Measurements from ENCODE around the gene MKRN1.

DNA sequence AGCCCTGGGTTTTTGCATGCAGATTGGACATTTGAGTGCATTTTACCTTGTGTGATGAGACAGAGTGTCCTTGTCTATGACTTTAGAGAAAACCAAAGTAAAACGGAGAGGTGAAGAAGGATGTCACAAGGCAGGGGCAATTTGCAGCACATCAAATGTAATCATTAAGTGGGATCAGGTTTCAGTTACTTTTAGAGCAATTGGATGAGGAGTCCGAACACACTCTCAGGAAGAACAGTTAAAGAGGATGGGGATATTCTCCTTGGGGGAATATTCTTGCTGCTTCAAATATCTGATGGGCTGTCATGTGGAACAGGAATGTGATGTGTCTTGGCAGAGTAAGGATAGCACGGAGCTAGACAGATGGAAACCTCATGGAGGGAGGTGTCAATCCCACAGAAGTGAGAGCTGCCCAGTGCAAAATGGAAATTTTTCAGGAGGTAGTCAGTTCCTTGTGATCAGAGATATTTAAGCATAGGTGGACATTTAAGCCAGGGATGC, 74.7 kb downstream of the MKRN1 start:
- TF ChIP-seq, protein P1, sequence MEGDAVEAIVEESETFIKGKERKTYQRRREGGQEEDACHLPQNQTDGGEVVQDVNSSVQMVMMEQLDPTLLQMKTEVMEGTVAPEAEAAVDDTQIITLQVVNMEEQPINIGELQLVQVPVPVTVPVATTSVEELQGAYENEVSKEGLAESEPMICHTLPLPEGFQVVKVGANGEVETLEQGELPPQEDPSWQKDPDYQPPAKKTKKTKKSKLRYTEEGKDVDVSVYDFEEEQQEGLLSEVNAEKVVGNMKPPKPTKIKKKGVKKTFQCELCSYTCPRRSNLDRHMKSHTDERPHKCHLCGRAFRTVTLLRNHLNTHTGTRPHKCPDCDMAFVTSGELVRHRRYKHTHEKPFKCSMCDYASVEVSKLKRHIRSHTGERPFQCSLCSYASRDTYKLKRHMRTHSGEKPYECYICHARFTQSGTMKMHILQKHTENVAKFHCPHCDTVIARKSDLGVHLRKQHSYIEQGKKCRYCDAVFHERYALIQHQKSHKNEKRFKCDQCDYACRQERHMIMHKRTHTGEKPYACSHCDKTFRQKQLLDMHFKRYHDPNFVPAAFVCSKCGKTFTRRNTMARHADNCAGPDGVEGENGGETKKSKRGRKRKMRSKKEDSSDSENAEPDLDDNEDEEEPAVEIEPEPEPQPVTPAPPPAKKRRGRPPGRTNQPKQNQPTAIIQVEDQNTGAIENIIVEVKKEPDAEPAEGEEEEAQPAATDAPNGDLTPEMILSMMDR (conservative IDR thresholded peaks at IDR 0.05) = no peak
- no peak for TF ChIP-seq EZH2 (IDR thresholded peaks at IDR 0.05; ENCODE audit: low read depth)
